Stomach (tissue), 9 donors: ENCODE data around the gene MYCBPAP. TPM values are rescaled to one million over a fixed set of nuclear protein-coding genes. Genes with fewer than 3 reads are reported as not detected.

ENCODE experiments used
- DNase-seq, 2 donors: peaks; one replicate each; pipeline versions ENCODE4 v3.0.0 to v3.0.0-alpha.2; 2013 to 2019
- H3K27ac ChIP-seq, 5 donors: fragments of 200-600 bp in 4 of 5; sonication (generic) in 4 of 5; one replicate each; pipeline ENCODE4 v1.5.1; 2013 to 2019; ENCODE audit warnings: mild to moderate bottlenecking in 1 of 5, moderate library complexity in 1 of 5
- H3K27me3 ChIP-seq, 3 donors: fragments of 200-600 bp; sonication (generic); one replicate each; pipeline ENCODE4 v1.5.1; 2017 to 2019; ENCODE audit warnings: mixed run types in 1 of 3
- H3K36me3 ChIP-seq, 4 donors: fragments of 200-600 bp; sonication (generic); 1 replicate in 3 of 4; 2 replicates in 1 of 4; pipeline ENCODE4 v1.5.1; 2016 to 2019
- H3K4me1 ChIP-seq, 4 donors: fragments of 200-600 bp; sonication (generic); one replicate each; pipeline ENCODE4 v1.5.1; 2016 to 2019
- H3K4me3 ChIP-seq, 4 donors: fragments of 200-600 bp; sonication (generic) in 3 of 4; one replicate each; pipeline ENCODE4 v1.5.1; 2016 to 2019; ENCODE audit warnings: mild to moderate bottlenecking in 1 of 4
- H3K9me3 ChIP-seq, 4 donors: fragments of 200-600 bp; sonication (generic); one replicate each; pipeline ENCODE4 v1.5.1; 2016 to 2019
- CTCF ChIP-seq, 7 experiments: fragments of 450-650 bp in 4 of 7; fragments of 200-600 bp in 3 of 7; sonication (generic) in 3 of 7; IDR thresholded peaks; one replicate each; pipeline ENCODE4 v1.5.1; 2016 to 2019; ENCODE audit warnings: antibody characterized with exemption in 7 of 7, control low read depth in 2 of 7, mild to moderate bottlenecking in 1 of 7
- EP300 ChIP-seq: sonication (generic); formaldehyde crosslinking; IDR thresholded peaks from one replicate; pipeline ENCODE4 v1.6.1; 2017; ENCODE audit warnings: antibody characterized with exemption
- POLR2A ChIP-seq, 4 donors: fragments of 450-650 bp; IDR thresholded peaks; one replicate each; pipeline ENCODE4 v1.6.1; 2016; ENCODE audit warnings: antibody characterized with exemption in 4 of 4, control low read depth in 2 of 4, mild to moderate bottlenecking in 1 of 4, moderate library complexity in 1 of 4
- POLR2AphosphoS5 ChIP-seq, 3 donors: sonication (generic); formaldehyde crosslinking; IDR thresholded peaks; one replicate each; pipeline ENCODE4 v1.6.1; 2016; ENCODE audit warnings: antibody characterized with exemption in 3 of 3
- WGBS, 5 donors: extraction: QIAGEN DNeasy Blood & Tissue Kit in 3 of 5; methylation state at CpG; one replicate each; pipeline versions ENCODE4 v1.1.5 to v1.1.7; 2013 to 2018; 5-methylcytosine and 5-hydroxymethylcytosine counted together
- intact Hi-C: fragments of 100-400 bp; cut with DNase I; formaldehyde crosslinking; loops from one replicate; pipeline ENCODE4 v1.15.1; 2023; ENCODE audit warnings: low total_unique reads
- polyA plus RNA-seq, 3 donors: library from polyadenylated mRNA; stranded (reverse); fragments of 200-250 nt; gene quantifications; one replicate each; pipeline ENCODE4 v1.2.3, GENCODE V29; 2013
- total RNA-seq, 5 donors: library from RNA; depleted of rRNA; stranded (reverse); fragments of >200 nt; gene quantifications; one replicate each; pipeline versions ENCODE4 v1.1.0 to v1.2.3, GENCODE V29; 2014 to 2016
- donor health status: healthy with polysubstance abuse.
- donor health status: Bipolar disorder and iron deficiency.
- donor health status: healthy.

Gene MYCBPAP
- total and polyA plus RNA-seq, 8 donors = 0.25 to 2.7 (median 1.1) TPM; not detected in 3

DNA sequence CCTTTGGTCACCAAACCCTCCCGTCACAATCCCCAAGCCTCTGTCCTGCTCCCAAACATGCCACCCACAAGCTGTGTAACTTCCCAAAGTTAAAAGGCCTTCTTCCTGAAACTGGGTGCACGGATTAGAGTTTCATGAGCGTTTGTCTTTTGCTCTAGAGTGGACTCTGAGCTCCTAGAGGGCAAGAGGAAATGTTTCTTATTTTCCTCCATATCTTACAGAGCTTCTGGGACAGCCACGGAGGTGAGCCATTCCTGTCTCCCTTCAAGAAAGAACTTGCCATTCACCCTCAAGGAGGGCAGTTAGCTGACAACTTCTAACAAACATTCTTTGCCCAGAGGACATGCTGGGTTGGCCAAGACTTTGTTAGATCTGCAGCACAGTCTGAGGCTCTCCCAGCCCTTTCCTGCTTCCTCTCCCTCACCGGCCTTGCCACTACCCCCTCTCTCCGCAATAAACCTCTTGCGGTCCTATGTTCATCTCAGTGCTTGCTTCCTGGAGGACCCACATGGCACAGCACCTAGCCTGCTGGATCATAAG is 2.6 kb upstream of the MYCBPAP start:
- Histone ChIP-seq H3K4me3 (no peak overlapping the region), H3K36me3 (no peaks in the 10 kb centered on the region), H3K4me1 (peaks cover 11 to 22% (median 17%) of the 10 kb centered on the region in 4 donors), H3K9me3 (no peaks in the 10 kb centered on the region), H3K27ac (peak overlapping the region in 2 of 5 donors; percentile 6 to 13), H3K27me3 (no peaks in the 10 kb centered on the region)
- TF ChIP-seq POLR2AphosphoS5 (IDR thresholded peaks at IDR 0.05) = no peak
- TF ChIP-seq POLR2A (IDR thresholded peaks at IDR 0.05) = no peak
- no peak for TF ChIP-seq CTCF (IDR thresholded peaks at IDR 0.05)
- no peak for TF ChIP-seq EP300
- no peak for DNase-seq
- intact Hi-C loops = no loop called here
- WGBS, 5 donors = 55 to 63% (median 58%) methylated on average over 7 of the region's 7 CpGs

DNA sequence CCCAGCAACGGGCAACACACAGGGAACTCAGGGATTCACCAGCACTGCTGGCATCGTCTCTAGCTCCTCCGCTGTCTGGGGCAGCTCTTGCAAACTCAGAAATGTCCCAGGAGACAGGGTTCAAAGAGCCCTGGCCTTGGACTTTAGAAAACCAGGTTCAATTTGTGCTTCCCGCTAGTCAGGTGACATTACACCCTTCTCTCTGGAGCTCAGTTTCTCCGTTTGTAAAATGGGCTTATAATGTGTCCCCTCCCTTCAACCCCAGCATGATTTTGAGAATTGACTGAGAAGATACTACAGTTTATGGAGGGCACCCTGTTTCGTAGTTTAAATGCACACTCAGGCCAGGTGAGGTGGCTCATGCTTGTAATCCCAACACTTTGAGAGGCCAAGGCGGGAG is 1.9 kb upstream of the MYCBPAP start:
- 79 to 93% (median 87%) methylated on average over 4 to 7 of the region's 7 CpGs for WGBS, 5 donors
- no peaks in the 10 kb centered on the region for H3K36me3 ChIP-seq
- H3K27me3 ChIP-seq = no peaks in the 10 kb centered on the region
- H3K27ac ChIP-seq = peak overlapping the region in 1 of 5 donors; percentile 13
- DNase-seq = no peak
- H3K9me3 ChIP-seq = no peaks in the 10 kb centered on the region
- TF ChIP-seq POLR2A (IDR thresholded peaks at IDR 0.05) (no peak), POLR2AphosphoS5 (IDR thresholded peaks at IDR 0.05) (no peak), CTCF (IDR thresholded peaks at IDR 0.05) (no peak), EP300 (no peak)
- H3K4me3 ChIP-seq = no peak overlapping the region
- H3K4me1 ChIP-seq = peaks cover 11 to 27% (median 18%) of the 10 kb centered on the region in 4 donors
- intact Hi-C loops = no loop called here

DNA sequence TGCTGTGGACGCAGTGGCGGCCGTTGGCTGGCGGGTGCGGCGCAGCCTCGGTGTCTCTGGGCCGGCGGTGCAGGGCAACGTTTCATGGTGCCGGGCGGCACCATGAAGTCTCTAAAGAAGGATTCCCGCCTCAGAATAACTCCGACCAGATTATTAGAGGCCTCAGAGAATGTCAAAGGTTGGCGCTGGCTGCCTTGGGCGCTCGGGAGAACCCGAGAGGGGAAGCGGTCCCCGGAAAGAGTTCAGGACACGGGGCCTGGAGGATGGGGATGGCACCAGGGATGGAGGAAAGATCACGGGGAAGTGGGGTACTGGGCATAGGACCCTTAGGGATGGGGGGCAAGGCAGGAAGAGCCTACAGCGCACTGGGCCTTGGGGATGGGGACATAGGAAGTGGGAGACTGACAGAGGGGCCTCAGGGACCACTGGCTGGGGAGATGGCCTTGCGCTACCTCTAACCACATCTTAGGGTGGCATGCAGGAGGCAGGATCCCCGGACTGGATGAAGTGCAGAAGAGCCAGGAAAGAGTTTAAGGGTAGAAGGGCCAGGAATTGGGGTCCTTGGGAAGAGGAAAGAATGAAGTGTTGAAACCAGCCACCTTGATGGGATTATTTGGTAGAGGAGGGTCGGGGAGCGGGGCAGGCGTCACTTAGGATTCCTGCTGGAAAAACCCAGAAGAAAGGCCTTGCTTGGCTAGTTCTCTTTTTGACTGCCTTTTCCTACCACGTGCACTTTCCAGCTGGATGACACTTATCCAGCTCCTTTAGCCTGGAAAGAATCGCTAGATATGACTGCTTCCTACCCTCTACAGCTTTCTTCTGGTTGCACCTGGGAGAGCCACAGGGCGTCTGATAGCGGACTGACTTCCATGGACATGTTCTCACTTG is 578 bp downstream of the MYCBPAP start:
- DNase-seq = peak in 1 of 2 donors; percentile 42
- intact Hi-C loops = no loop called here
- WGBS, 5 donors = 25 to 41% (median 35%) methylated on average over 24 to 32 of the region's 32 CpGs
- Histone ChIP-seq H3K27ac (peak overlapping the region; percentile 37 to 89 (median 75)), H3K27me3 (no peaks in the 10 kb centered on the region), H3K4me3 (peak overlapping the region; percentile 57 to 63 (median 60)), H3K9me3 (no peaks in the 10 kb centered on the region), H3K36me3 (no peaks in the 10 kb centered on the region), H3K4me1 (peaks cover 11 to 37% (median 21%) of the 10 kb centered on the region in 4 donors)
- peak in 1 of 7 experiments; percentile 20 for TF ChIP-seq CTCF (IDR thresholded peaks at IDR 0.05)
- TF ChIP-seq POLR2A (IDR thresholded peaks at IDR 0.05) = no peak

DNA sequence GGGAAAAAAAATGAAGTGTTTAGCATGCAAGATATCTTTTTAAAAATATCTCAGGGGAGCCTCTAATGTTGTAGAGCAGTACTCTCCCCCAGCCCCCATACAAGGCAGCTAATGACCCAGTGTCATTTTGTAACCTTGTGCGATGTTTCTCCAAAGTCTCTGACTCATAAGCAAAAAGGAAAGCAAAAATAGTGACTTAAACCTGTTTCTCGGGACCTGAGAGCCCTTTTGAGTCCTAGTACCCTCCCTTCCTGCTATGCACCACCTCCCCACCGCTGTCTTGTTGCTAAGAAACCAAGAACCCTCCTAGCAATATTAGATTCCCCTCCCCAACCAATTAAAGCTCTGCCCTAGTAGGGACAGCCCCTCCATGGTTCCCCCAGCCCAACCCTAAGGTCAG is 2.8 kb downstream of the MYCBPAP start:
- peaks cover 11 to 39% (median 21%) of the 10 kb centered on the region in 4 donors for H3K4me1 ChIP-seq
- peak in 1 of 2 donors; percentile 73 for DNase-seq
- TF ChIP-seq POLR2A (IDR thresholded peaks at IDR 0.05) (no peak), EP300 (no peak), POLR2AphosphoS5 (IDR thresholded peaks at IDR 0.05) (no peak), CTCF (IDR thresholded peaks at IDR 0.05) (no peak)
- H3K27ac ChIP-seq = peak overlapping the region; percentile 19 to 66 (median 52)
- H3K4me3 ChIP-seq = no peak overlapping the region
- no peaks in the 10 kb centered on the region for H3K9me3 ChIP-seq
- 30 to 58% (median 46%) methylated on average over 3 of the region's 3 CpGs for WGBS, 5 donors
- H3K27me3 ChIP-seq = no peaks in the 10 kb centered on the region
- intact Hi-C loops = no loop called here
- no peaks in the 10 kb centered on the region for H3K36me3 ChIP-seq
